Lung (tissue), 12 donors: Measurements from ENCODE around the gene CACNA1D. TPM values are rescaled to one million over a fixed set of nuclear protein-coding genes. Genes with fewer than 3 reads are reported as not detected.

Experiments used
- ATAC-seq: fragments of 200-7000 bp; cut with Tn5 transposase; one replicate; pipeline ENCODE4 v1.9.1; 2020; ENCODE audit warnings: moderate number of reproducible peaks; ENCODE audit not compliant: insufficient read depth, low FRiP score
- DNase-seq, 3 donors: peaks; one replicate each; pipeline ENCODE4 v3.0.0-alpha.2; 2013 to 2017
- H3K27ac ChIP-seq, 2 donors: one replicate each; pipeline ENCODE4 v1.5.1; 2013; ENCODE audit warnings: mild to moderate bottlenecking in 2 of 2, moderate library complexity in 2 of 2, control low read depth in 1 of 2, inconsistent platforms in 1 of 2, low read depth in 1 of 2, low read length in 1 of 2
- H3K27me3 ChIP-seq, 3 donors: one replicate each; pipeline ENCODE4 v1.5.1; 2013; ENCODE audit warnings: low read length in 2 of 3; ENCODE audit not compliant: control insufficient read depth in 3 of 3, insufficient read depth in 3 of 3
- H3K36me3 ChIP-seq, 4 donors: one replicate each; pipeline ENCODE4 v1.5.1; 2013; ENCODE audit warnings: low read length in 4 of 4, mild to moderate bottlenecking in 1 of 4, moderate library complexity in 1 of 4; ENCODE audit not compliant: control insufficient read depth in 4 of 4, insufficient read depth in 4 of 4
- H3K4me1 ChIP-seq, 5 donors: one replicate each; pipeline ENCODE4 v1.5.1; 2013; ENCODE audit warnings: low read length in 5 of 5, mild to moderate bottlenecking in 2 of 5, moderate library complexity in 1 of 5; ENCODE audit not compliant: control insufficient read depth in 5 of 5, insufficient read depth in 5 of 5
- H3K4me3 ChIP-seq: one replicate; pipeline ENCODE4 v1.5.1; 2013; ENCODE audit warnings: mild to moderate bottlenecking, control low read depth, moderate library complexity
- H3K9ac ChIP-seq, 2 donors: one replicate each; pipeline ENCODE4 v1.5.1; 2013; ENCODE audit warnings: low read length in 2 of 2, control low read depth in 1 of 2; ENCODE audit not compliant: insufficient read depth in 1 of 2
- H3K9me3 ChIP-seq, 4 donors: one replicate each; pipeline ENCODE4 v1.5.1; 2013; ENCODE audit warnings: low read length in 3 of 4, mild to moderate bottlenecking in 1 of 4, moderate library complexity in 1 of 4; ENCODE audit not compliant: control insufficient read depth in 4 of 4, insufficient read depth in 3 of 4
- WGBS, 2 donors: extraction: QIAGEN DNeasy Blood & Tissue Kit; methylation state at CpG; one replicate each; pipeline ENCODE4 v1.1.7; 2013; 5-methylcytosine and 5-hydroxymethylcytosine counted together
- polyA plus RNA-seq, 2 donors: library from polyadenylated mRNA; stranded (reverse); fragments of 200-250 nt; gene quantifications; one replicate each; pipeline ENCODE4 v1.2.1, GENCODE V29; 2013
- total RNA-seq, 2 donors: library from RNA; depleted of rRNA in 1 of 2; stranded (reverse); fragments of >200 nt in 1 of 2; gene quantifications; one replicate each; pipeline ENCODE4 v1.2.1, GENCODE V29; 2014 to 2021
- TF ChIP-seq, protein P1 (sequence below): IDR thresholded peaks from 2 replicates; pipeline ENCODE4 v1.5.1; 2012; ENCODE audit warnings: mild to moderate bottlenecking; ENCODE audit errors: control extremely low read depth, extremely low read depth
- donor health status: control.
- donor health status: control.
- donor health status: Bipolar disorder and iron deficiency.
- donor health status: healthy.
- donor health status: DM: yes; HTN: yes; CAD: no.

Gene CACNA1D
- total and polyA plus RNA-seq, 4 donors, result 2.7 to 96.8 (median 23.1) TPM

DNA sequence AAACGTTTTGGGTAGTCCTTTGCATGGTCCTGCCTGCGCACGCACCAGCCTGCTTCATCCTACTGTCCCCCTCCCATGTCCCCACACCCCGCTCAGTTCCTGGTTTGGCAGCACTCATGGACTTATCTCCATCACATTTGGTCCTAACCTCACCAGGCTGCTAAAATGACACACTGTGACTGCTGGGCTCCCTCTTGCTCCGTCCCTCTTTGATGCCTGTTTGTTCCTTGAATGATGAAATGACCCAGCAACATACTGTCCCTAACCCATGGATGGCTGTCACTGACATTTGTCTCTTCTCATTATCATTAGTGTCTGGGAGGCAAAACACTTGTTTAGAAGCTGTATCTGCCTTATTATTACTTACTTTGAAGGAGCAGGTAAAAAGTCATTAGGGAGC is 271.3 kb downstream of the CACNA1D start:
- H3K9ac ChIP-seq, result no peak overlapping the region
- 85 to 89% methylated on average over 5 of the region's 5 CpGs for WGBS, 2 donors
- ATAC-seq (no peak), DNase-seq (no peak)
- H3K27me3 ChIP-seq, result no peaks in the 10 kb centered on the region
- no peak overlapping the region for H3K4me3 ChIP-seq
- no peaks in the 10 kb centered on the region for H3K9me3 ChIP-seq
- no peak overlapping the region for H3K27ac ChIP-seq
- peaks cover 0 to 38% (median 11%) of the 10 kb centered on the region in 4 donors for H3K36me3 ChIP-seq
- TF ChIP-seq, protein P1, sequence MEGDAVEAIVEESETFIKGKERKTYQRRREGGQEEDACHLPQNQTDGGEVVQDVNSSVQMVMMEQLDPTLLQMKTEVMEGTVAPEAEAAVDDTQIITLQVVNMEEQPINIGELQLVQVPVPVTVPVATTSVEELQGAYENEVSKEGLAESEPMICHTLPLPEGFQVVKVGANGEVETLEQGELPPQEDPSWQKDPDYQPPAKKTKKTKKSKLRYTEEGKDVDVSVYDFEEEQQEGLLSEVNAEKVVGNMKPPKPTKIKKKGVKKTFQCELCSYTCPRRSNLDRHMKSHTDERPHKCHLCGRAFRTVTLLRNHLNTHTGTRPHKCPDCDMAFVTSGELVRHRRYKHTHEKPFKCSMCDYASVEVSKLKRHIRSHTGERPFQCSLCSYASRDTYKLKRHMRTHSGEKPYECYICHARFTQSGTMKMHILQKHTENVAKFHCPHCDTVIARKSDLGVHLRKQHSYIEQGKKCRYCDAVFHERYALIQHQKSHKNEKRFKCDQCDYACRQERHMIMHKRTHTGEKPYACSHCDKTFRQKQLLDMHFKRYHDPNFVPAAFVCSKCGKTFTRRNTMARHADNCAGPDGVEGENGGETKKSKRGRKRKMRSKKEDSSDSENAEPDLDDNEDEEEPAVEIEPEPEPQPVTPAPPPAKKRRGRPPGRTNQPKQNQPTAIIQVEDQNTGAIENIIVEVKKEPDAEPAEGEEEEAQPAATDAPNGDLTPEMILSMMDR, result no peak
- peaks cover 0 to 6% (median 0%) of the 10 kb centered on the region in 5 donors for H3K4me1 ChIP-seq

DNA sequence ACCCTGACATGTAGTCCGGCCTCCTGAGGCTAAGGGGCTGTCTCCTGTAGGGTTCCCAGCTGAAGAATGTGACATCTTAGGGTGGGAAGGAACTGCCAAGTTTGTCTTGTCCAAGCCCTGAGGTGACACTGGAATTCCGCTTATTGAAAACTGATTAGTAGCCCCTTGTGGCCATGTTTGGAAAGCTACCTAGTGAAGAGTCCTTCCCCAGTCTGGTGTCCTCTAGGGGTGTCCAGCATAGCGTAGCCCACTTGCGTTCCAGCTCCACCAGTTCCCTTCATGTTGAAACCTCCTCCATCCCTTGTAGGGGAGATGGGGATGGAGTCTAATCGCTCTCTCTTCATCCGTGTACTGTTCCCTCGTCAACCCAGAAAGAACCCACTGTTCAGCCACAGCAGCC is 272.3 kb downstream of the CACNA1D start:
- TF ChIP-seq, protein P1, result no peak
- Histone ChIP-seq H3K4me3 (no peak overlapping the region), H3K9ac (no peak overlapping the region), H3K4me1 (peaks cover 0 to 6% (median 0%) of the 10 kb centered on the region in 5 donors), H3K27me3 (no peaks in the 10 kb centered on the region), H3K9me3 (no peaks in the 10 kb centered on the region), H3K27ac (no peak overlapping the region), H3K36me3 (peaks cover 0 to 31% (median 10%) of the 10 kb centered on the region in 4 donors)
- ATAC-seq, result no peak
- 95 to 96% methylated on average over 7 of the region's 7 CpGs for WGBS, 2 donors
- DNase-seq, result no peak

- Histone ChIP-seq H3K27me3 (no peaks in the 10 kb centered on the region), H3K27ac (no peak overlapping the region), H3K36me3 (peaks cover 0 to 21% (median 8%) of the 10 kb centered on the region in 4 donors), H3K4me1 (peaks cover 0 to 11% (median 2%) of the 10 kb centered on the region in 5 donors), H3K9ac (no peak overlapping the region), H3K4me3 (no peak overlapping the region), H3K9me3 (no peaks in the 10 kb centered on the region)
- no peak for DNase-seq
- 68 to 76% methylated on average over 12 of the region's 12 CpGs for WGBS, 2 donors
- ATAC-seq, result no peak
- TF ChIP-seq, protein P1, result no peak
Observed at GRCh38 chr3:53768478-53769459, 274.4 kb downstream of the CACNA1D start.
